Activated T-helper 2 cell treated with anti-CD3 and anti-CD28 coated beads, Interferon-gamma antibody, Interleukin-2, Interleukin-4, amounts not matched to agents 10 μg/mL and 5 μg/mL and 100 μg/mL, durations not matched to agents 14 hours and 24 hours and 36 hours (primary cell): Measurements from ENCODE around the gene CAV1. TPM values are rescaled to one million over a fixed set of nuclear protein-coding genes. Genes with fewer than 3 reads are reported as not detected.

Source experiments
- DNase-seq: peaks from one replicate; pipeline ENCODE4 v3.0.0; 2021; ENCODE audit warnings: low spot score
- H3K27ac Mint-ChIP-seq: one replicate; pipeline ENCODE4 v1.8.0; 2021; ENCODE audit warnings: mixed read lengths
- H3K27me3 Mint-ChIP-seq: one replicate; pipeline ENCODE4 v1.8.0; 2021; ENCODE audit warnings: low read depth, mixed read lengths
- H3K36me3 Mint-ChIP-seq: one replicate; pipeline ENCODE4 v1.8.0; 2021; ENCODE audit warnings: low read depth, mixed read lengths
- H3K4me1 Mint-ChIP-seq: one replicate; pipeline ENCODE4 v1.8.0; 2021; ENCODE audit warnings: low read depth, mixed read lengths
- H3K4me3 Mint-ChIP-seq: one replicate; pipeline ENCODE4 v1.8.0; 2021; ENCODE audit warnings: low read depth, mild to moderate bottlenecking, moderate library complexity, mixed read lengths
- H3K9me3 Mint-ChIP-seq: one replicate; pipeline ENCODE4 v1.8.0; 2021; ENCODE audit warnings: mixed read lengths
- intact Hi-C: fragments of 100-400 bp; cut with micrococcal nuclease; formaldehyde crosslinking; loops from one replicate; pipeline ENCODE4 v1.15.1; 2023
- total RNA-seq: library from RNA; stranded (reverse); gene quantifications from 2 replicates; pipeline ENCODE4 v1.2.3, GENCODE V29; 2022

The CAV1 gene
- total RNA-seq, 1 donor from 2014 or later = 0.41 TPM

DNA sequence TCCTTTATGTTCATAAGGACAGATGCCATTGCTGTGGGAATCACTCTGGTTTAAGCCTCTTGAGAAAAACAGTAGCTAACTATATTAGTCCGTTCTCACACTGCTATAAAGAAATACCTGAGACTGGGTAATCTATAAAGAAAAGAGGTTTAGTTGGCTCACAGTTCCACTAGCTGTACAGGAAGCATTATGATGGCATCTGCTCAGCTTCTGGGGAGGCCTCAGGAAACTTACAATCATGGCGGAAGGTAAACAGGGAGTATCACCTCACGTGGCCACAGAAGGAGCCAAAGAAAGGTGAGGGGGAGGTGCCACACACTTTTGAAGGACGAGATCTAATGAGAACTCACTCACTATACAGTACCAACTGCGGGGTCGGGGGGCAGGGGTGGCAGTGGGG lies 28.2 kb upstream of the CAV1 start:
- Mint-ChIP-seq H3K4me1 (peaks cover 10% of the 10 kb centered on the region), H3K27ac (no peak overlapping the region), H3K9me3 (no peaks in the 10 kb centered on the region), H3K4me3 (no peak overlapping the region), H3K27me3 (peaks cover 60% of the 10 kb centered on the region), H3K36me3 (no peaks in the 10 kb centered on the region)
- intact Hi-C loops = no loop called here
- no peak for DNase-seq

DNA sequence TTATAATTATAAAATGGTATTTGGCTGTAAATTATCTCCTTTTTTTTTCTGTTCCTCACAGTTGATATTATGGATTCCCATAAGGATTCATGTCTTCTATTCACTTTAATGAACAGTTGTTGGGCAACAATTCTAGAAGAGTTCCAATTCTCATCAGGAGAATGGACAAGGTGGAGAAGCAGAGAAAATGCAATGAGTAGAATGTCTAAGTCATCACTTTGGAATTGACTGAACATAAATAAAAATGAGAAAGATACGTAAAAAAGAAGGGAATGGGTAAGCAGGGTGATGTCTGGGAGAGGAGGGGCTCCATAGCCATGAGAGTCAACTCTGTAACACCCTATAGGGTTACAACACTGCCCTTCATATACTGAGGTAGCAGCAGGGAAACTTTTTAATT lies 27.1 kb upstream of the CAV1 start:
- no peaks in the 10 kb centered on the region for H3K36me3 Mint-ChIP-seq
- H3K9me3 Mint-ChIP-seq = no peaks in the 10 kb centered on the region
- peaks cover 10% of the 10 kb centered on the region for H3K4me1 Mint-ChIP-seq
- intact Hi-C loops = no loop called here
- no peak overlapping the region for H3K4me3 Mint-ChIP-seq
- no peak overlapping the region for H3K27ac Mint-ChIP-seq
- DNase-seq = no peak
- peaks cover 62% of the 10 kb centered on the region for H3K27me3 Mint-ChIP-seq

GRCh38 chr7:116499168-116500077 lies 25.4 kb upstream of the CAV1 start, which contains the start of gene CAV2:
Gene CAV2, plus strand, starts transcription at chr7:116499738. Its CDS starts 44 bp downstream, at chr7:116499782.
- intact Hi-C loops = loop anchor here (2.0 kb wide), 1 partner anchor 25 kb away; the partner anchor contains the start of gene CAV1
- no peak for DNase-seq
- H3K27ac Mint-ChIP-seq = no peak within 1 kb of the TSS
- H3K36me3 Mint-ChIP-seq = no peaks in the 10 kb centered on the region
- H3K9me3 Mint-ChIP-seq = no peaks in the 10 kb centered on the region
- peaks cover 61% of the 10 kb centered on the region for H3K27me3 Mint-ChIP-seq
- peaks cover 10% of the 10 kb centered on the region for H3K4me1 Mint-ChIP-seq
- H3K4me3 Mint-ChIP-seq = peak within 1 kb of the TSS; percentile 51

GRCh38 chr7:116500078-116500853 lies 24.6 kb upstream of the CAV1 start:
- H3K4me3 Mint-ChIP-seq = peak overlapping the region; percentile 51
- DNase-seq = peak; percentile 11
- no peaks in the 10 kb centered on the region for H3K9me3 Mint-ChIP-seq
- intact Hi-C loops = loop anchor here (2.0 kb wide), 1 partner anchor 25 kb away; the partner anchor contains the start of gene CAV1
- H3K27me3 Mint-ChIP-seq = peaks cover 58% of the 10 kb centered on the region
- no peak overlapping the region for H3K27ac Mint-ChIP-seq
- H3K4me1 Mint-ChIP-seq = peaks cover 10% of the 10 kb centered on the region
- no peaks in the 10 kb centered on the region for H3K36me3 Mint-ChIP-seq

GRCh38 chr7:116501425-116502167 lies 23.2 kb upstream of the CAV1 start:
- no peaks in the 10 kb centered on the region for H3K36me3 Mint-ChIP-seq
- no peaks in the 10 kb centered on the region for H3K9me3 Mint-ChIP-seq
- no peak overlapping the region for H3K4me3 Mint-ChIP-seq
- peaks cover 61% of the 10 kb centered on the region for H3K27me3 Mint-ChIP-seq
- no peak for DNase-seq
- intact Hi-C loops = loop anchor here (2.0 kb wide), 1 partner anchor 23 kb away; the partner anchor contains the start of gene CAV1
- H3K4me1 Mint-ChIP-seq = peaks cover 10% of the 10 kb centered on the region
- H3K27ac Mint-ChIP-seq = no peak overlapping the region

GRCh38 chr7:116502201-116503096 lies 22.4 kb upstream of the CAV1 start:
- no peak for DNase-seq
- no peak overlapping the region for H3K27ac Mint-ChIP-seq
- H3K36me3 Mint-ChIP-seq = no peaks in the 10 kb centered on the region
- intact Hi-C loops = no loop called here
- peaks cover 10% of the 10 kb centered on the region for H3K4me1 Mint-ChIP-seq
- H3K27me3 Mint-ChIP-seq = peaks cover 62% of the 10 kb centered on the region
- no peaks in the 10 kb centered on the region for H3K9me3 Mint-ChIP-seq
- no peak overlapping the region for H3K4me3 Mint-ChIP-seq

DNA sequence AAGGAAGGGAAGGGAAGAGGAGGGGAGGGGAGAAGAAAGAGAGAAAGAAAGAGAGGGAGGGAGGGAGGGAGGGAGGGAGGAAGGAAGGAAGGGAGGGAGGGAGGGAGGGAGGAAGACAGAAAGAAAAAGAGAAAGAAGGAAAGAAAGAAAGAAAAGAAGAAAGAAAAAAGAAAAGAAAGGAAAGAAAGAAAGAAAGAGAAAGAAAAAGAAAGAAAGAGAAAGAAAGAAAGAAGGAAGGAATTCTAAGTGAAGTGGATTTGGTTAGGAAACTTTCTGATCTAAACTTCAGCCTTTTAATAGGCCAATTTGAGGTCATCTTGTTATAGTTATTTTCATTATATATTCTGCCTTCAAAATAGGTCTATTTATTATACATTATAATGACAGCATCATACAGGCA lies 21.0 kb upstream of the CAV1 start:
- Mint-ChIP-seq H3K4me3 (no peak overlapping the region), H3K9me3 (no peaks in the 10 kb centered on the region), H3K36me3 (no peaks in the 10 kb centered on the region), H3K27me3 (peaks cover 54% of the 10 kb centered on the region), H3K27ac (no peak overlapping the region), H3K4me1 (peaks cover 10% of the 10 kb centered on the region)
- intact Hi-C loops = no loop called here
- DNase-seq = no peak

DNA sequence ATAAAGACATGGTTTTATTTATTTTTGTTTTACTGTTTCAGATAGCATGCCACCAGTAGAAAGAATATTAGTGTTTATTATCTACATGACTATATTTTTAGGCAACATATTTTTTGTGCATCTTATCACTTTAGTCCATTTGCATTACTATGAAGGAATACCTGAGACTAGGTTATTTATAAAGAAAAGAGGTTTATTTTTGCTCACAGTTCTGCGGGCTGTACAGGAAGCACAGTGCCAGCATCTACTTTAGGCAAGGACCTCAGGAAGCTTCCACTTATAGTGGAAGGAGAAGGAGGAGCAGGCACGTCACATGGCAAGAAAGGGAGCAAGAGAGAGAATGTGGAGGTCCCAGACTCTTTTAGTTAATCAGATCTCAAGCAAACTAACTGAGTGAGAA lies 19.6 kb upstream of the CAV1 start:
- Mint-ChIP-seq H3K27me3 (peaks cover 55% of the 10 kb centered on the region), H3K4me1 (peaks cover 6% of the 10 kb centered on the region), H3K36me3 (no peaks in the 10 kb centered on the region)

DNA sequence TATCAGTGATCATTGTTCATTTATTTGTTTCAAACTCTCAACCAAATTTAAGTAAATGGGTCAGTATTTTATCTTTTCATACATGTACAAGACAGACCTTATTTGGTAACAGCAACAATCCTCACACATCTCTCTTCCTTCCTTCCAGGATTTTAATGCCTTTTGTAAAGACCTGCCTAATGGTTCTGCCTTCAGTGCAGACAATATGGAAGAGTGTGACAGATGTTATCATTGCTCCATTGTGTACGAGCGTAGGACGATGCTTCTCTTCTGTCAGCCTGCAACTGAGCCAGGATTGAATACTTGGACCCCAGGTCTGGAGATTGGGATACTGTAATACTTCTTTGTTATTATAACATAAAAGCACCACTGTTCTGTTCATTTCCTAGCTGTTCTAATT lies 19.0 kb upstream of the CAV1 start:
- no peak overlapping the region for H3K27ac Mint-ChIP-seq
- no peak for DNase-seq
- intact Hi-C loops = no loop called here
- H3K4me3 Mint-ChIP-seq = no peak overlapping the region
- H3K4me1 Mint-ChIP-seq = peaks cover under 1% of the 10 kb centered on the region
- no peaks in the 10 kb centered on the region for H3K9me3 Mint-ChIP-seq
- H3K27me3 Mint-ChIP-seq = peaks cover 55% of the 10 kb centered on the region
- H3K36me3 Mint-ChIP-seq = no peaks in the 10 kb centered on the region

More for the DNA sequence above, 19.6 kb upstream of the CAV1 start:
- Mint-ChIP-seq H3K9me3 (no peaks in the 10 kb centered on the region), H3K4me3 (no peak overlapping the region), H3K27ac (no peak overlapping the region)
- intact Hi-C loops = no loop called here
- no peak for DNase-seq

DNA sequence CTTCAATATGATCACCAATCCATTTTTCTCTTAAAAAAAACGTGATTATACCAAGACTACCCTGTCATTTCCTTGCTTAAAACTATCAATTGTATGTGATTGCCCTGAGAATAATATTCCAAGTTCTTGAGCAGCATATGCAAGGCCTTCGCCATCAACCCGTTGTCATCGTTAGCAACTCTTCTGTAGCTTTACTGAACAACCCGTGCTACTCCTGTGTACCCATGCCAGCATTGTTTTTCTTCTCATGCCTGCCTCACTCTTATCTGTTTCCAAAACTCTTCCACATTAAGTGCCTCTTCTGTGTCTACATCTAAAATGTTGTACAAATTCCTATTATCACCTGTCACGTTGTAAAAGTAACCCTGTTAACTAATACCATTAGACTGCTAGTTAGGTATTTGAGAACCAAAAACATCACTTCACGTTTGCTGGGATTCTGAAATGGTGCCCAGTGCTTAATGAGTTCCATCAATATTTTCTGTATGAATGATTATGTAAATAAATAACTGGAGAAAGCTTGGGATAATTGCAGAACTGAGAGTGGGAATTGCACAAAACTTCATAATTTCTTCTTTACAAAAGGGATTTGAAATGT lies 14.8 kb upstream of the CAV1 start:
- Mint-ChIP-seq H3K9me3 (no peaks in the 10 kb centered on the region), H3K27me3 (peaks cover 54% of the 10 kb centered on the region), H3K4me1 (peaks cover 11% of the 10 kb centered on the region), H3K4me3 (no peak overlapping the region), H3K27ac (no peak overlapping the region), H3K36me3 (no peaks in the 10 kb centered on the region)
- intact Hi-C loops = no loop called here
- DNase-seq = no peak

DNA sequence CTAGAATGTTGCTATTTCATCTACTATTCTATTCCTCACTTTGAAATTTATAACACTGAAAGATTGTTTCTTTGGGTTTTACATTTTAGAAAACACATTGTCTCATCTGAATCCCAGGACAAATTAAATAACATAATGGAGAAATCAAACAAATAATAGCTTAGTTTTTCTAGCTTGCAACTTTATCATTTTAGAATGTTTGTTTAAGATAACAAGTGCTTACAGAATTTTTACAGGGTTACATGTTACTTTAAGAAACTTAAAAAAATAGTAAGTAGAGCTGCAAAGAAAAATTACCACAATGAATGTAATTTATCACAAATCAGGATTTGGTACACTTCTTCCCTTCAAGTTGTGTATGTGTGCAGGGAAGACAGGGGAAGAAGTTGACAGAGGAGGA lies 14.0 kb upstream of the CAV1 start:
- DNase-seq = no peak
- intact Hi-C loops = no loop called here
- Mint-ChIP-seq H3K4me3 (no peak overlapping the region), H3K27ac (no peak overlapping the region), H3K4me1 (peaks cover 11% of the 10 kb centered on the region), H3K9me3 (no peaks in the 10 kb centered on the region), H3K27me3 (peaks cover 54% of the 10 kb centered on the region), H3K36me3 (no peaks in the 10 kb centered on the region)
